Measurements from ENCODE around the gene COA7.

Gene COA7

GRCh38 chr1:52657702-52658101 is 40.4 kb downstream of the COA7 start:
- no peaks in the 10 kb centered on the region for H3K36me3 ChIP-seq (ENCODE audit: control insufficient read depth in 2 of 2, insufficient read depth in 1 of 2, low read length in 2 of 2)
- ChIA-PET CTCF (no interaction called here), POLR2A (no interaction called here)

More at GRCh38 chr1:52657702-52658101, 40.4 kb downstream of the COA7 start:
- H3K4me3 ChIP-seq (ENCODE audit: low read depth, low read length), result no peak overlapping the region
- TF ChIP-seq ZNF214 (tag by site-specific recombination; IDR thresholded peaks at IDR 0.05; ENCODE audit: borderline replicate concordance) (no peak), ZNF645 (tag by site-specific recombination; IDR thresholded peaks at IDR 0.05) (no peak), ZIC2 (tag by site-specific recombination; IDR thresholded peaks at IDR 0.05) (no peak), ZBTB7A (tag by site-specific recombination; IDR thresholded peaks at IDR 0.05; ENCODE audit: low read depth) (no peak), KLF1 (tag by site-specific recombination; IDR thresholded peaks at IDR 0.05) (no peak), ZNF501 (tag by site-specific recombination; IDR thresholded peaks at IDR 0.05) (no peak), ZNF701 (tag by site-specific recombination; IDR thresholded peaks at IDR 0.05) (no peak), BCL6B (tag by site-specific recombination; IDR thresholded peaks at IDR 0.05) (no peak), SP7 (tag by site-specific recombination; IDR thresholded peaks at IDR 0.05) (no peak), ZNF488 (tag by site-specific recombination; IDR thresholded peaks at IDR 0.05) (no peak), FEZF1 (tag by site-specific recombination; IDR thresholded peaks at IDR 0.05) (no peak), CTCF (tag by site-specific recombination; IDR thresholded peaks at IDR 0.05) (no peak), ZNF138 (tag by site-specific recombination; IDR thresholded peaks at IDR 0.05; ENCODE audit: borderline replicate concordance) (no peak)
- TF ChIP-seq, protein P1, sequence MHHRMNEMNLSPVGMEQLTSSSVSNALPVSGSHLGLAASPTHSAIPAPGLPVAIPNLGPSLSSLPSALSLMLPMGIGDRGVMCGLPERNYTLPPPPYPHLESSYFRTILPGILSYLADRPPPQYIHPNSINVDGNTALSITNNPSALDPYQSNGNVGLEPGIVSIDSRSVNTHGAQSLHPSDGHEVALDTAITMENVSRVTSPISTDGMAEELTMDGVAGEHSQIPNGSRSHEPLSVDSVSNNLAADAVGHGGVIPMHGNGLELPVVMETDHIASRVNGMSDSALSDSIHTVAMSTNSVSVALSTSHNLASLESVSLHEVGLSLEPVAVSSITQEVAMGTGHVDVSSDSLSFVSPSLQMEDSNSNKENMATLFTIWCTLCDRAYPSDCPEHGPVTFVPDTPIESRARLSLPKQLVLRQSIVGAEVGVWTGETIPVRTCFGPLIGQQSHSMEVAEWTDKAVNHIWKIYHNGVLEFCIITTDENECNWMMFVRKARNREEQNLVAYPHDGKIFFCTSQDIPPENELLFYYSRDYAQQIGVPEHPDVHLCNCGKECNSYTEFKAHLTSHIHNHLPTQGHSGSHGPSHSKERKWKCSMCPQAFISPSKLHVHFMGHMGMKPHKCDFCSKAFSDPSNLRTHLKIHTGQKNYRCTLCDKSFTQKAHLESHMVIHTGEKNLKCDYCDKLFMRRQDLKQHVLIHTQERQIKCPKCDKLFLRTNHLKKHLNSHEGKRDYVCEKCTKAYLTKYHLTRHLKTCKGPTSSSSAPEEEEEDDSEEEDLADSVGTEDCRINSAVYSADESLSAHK (tag by site-specific recombination; IDR thresholded peaks at IDR 0.05), result no peak
- TF ChIP-seq, protein P2, sequence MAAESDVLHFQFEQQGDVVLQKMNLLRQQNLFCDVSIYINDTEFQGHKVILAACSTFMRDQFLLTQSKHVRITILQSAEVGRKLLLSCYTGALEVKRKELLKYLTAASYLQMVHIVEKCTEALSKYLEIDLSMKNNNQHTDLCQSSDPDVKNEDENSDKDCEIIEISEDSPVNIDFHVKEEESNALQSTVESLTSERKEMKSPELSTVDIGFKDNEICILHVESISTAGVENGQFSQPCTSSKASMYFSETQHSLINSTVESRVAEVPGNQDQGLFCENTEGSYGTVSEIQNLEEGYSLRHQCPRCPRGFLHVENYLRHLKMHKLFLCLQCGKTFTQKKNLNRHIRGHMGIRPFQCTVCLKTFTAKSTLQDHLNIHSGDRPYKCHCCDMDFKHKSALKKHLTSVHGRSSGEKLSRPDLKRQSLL (tag by site-specific recombination; IDR thresholded peaks at IDR 0.05), result no peak
- no peak overlapping the region for H3K27ac ChIP-seq (ENCODE audit: extremely low read depth, low read depth, low read length)
- no peaks in the 10 kb centered on the region for H3K4me1 ChIP-seq (ENCODE audit: control insufficient read depth, insufficient read depth, low read length)
- H3K9me3 ChIP-seq (ENCODE audit: control insufficient read depth, insufficient read depth, low read depth, low read length), result no peaks in the 10 kb centered on the region
